Prostate gland (tissue), 2 donors: ENCODE results near the gene SLU7.

Experiments
- POLR2A ChIP-seq: fragments of 450-650 bp; IDR thresholded peaks from one replicate; pipeline ENCODE4 v1.6.1; 2016; ENCODE audit warnings: antibody characterized with exemption, mild to moderate bottlenecking
- TF ChIP-seq, protein P1 (sequence below), 4 experiments: fragments of 200-600 bp in 2 of 4; fragments of 450-650 bp in 2 of 4; sonication (generic) in 2 of 4; IDR thresholded peaks; 1 replicate in 3 of 4; 2 replicates in 1 of 4; pipeline ENCODE4 v1.5.1; 2016 to 2019; ENCODE audit warnings: antibody characterized with exemption in 4 of 4, mild to moderate bottlenecking in 2 of 4, moderate library complexity in 2 of 4

DNA sequence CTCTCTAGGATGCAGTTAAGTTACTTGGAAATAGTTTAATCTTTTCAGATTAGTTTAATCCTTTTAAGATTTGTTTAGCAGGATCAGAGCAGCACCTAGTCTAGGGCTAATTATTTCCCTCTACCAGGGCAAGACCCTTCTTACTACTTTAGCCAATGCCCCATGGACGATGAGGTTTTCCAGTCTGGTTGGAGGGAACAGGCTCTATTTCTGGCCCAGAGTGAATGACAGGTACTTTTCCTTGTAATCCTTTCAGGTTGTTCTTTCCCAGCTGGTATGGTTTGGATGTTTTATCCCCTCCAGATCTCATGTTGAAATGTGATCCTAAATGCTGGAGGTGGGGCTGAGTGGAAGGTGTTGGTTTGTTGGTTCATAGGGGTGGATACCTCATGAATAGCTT is 30.0 kb upstream of the SLU7 start:
- TF ChIP-seq, protein P1, sequence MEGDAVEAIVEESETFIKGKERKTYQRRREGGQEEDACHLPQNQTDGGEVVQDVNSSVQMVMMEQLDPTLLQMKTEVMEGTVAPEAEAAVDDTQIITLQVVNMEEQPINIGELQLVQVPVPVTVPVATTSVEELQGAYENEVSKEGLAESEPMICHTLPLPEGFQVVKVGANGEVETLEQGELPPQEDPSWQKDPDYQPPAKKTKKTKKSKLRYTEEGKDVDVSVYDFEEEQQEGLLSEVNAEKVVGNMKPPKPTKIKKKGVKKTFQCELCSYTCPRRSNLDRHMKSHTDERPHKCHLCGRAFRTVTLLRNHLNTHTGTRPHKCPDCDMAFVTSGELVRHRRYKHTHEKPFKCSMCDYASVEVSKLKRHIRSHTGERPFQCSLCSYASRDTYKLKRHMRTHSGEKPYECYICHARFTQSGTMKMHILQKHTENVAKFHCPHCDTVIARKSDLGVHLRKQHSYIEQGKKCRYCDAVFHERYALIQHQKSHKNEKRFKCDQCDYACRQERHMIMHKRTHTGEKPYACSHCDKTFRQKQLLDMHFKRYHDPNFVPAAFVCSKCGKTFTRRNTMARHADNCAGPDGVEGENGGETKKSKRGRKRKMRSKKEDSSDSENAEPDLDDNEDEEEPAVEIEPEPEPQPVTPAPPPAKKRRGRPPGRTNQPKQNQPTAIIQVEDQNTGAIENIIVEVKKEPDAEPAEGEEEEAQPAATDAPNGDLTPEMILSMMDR (IDR thresholded peaks at IDR 0.05) = no peak
- no peak for TF ChIP-seq POLR2A
